GM21360 (cell line): Measurements from ENCODE around the gene MMP11.

ENCODE experiments used
- ATAC-seq: cut with Tn5 transposase; IDR thresholded peaks from one replicate; pipeline ENCODE4 v1.9.1; 2021; ENCODE audit warnings: mild to moderate bottlenecking, moderate library complexity; ENCODE audit not compliant: unreplicated experiment

MMP11 gene

DNA sequence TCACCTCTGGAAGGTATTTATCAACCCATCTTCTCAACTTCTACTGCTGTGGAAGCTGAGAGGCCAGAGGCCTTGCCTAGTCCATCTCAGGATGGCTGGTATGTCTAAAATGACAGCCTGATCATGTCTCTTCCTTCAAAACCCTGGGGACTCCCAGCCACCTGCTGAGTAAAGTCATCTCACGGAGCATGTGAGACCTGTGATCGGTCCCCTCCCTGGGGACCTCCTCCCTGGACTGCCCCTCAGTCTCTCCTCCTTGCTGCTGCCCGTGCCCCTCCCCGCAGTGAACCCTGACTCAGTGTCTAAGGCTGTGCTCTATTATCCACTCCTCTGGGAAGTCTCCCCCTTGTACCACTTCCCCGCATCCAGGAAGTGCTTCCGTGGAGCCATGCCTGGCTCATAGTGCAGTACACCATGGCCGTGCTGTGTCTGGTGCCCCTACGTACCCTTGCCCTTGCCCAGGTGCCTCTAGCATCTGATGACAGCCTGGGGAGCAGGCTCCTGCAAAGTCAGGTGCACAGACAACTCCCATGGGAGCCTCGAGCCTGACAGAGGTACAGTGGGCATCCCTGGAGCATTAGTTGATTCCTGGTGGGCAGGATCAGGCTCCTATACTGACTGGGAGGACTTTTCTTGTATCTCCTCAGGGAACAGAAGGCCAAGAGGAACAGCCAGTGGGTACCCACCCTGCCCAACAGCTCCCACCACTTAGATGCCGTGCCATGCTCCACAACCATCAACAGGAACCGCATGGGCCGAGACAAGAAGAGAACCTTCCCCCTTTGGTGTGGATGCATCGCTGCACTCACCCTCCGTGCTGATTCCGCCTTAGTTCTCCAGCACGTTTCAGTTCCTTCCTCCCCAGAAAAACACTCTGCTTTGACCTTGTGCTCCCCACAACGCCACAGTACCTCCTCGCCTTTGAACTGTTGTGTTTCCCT, 27.9 kb downstream of the MMP11 start:
- peak; percentile 53 for ATAC-seq

GRCh38 chr22:23801238-23801821, 28.7 kb downstream of the MMP11 start:
- ATAC-seq: no peak

GRCh38 chr22:23801886-23802377, 29.3 kb downstream of the MMP11 start:
- ATAC-seq: no peak

GRCh38 chr22:23803001-23803819, 30.6 kb downstream of the MMP11 start:
- ATAC-seq: no peak

GRCh38 chr22:23804781-23805291, 32.2 kb downstream of the MMP11 start:
- ATAC-seq: no peak

DNA sequence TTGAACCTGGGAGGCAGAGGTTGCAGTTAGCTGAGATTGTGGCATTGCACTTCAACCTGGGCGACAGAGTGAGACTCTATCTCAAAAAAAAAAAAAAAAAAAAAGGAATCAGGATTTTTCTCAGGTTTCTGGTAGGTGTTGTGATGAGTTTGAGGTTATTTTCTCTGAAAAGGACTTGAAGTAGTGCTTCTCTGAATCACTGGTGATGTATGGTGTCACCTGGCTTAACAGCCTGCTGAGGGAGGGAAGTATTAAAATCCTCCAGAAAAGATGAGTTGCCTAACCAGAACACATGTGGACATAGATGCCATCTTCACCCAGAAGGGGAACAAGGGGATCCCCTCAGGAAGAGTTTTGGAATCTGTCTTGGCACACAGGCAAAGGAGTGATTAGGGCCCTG, 34.2 kb downstream of the MMP11 start:
- ATAC-seq: no peak

GRCh38 chr22:23812378-23812777, 39.7 kb downstream of the MMP11 start:
- ATAC-seq: no peak

DNA sequence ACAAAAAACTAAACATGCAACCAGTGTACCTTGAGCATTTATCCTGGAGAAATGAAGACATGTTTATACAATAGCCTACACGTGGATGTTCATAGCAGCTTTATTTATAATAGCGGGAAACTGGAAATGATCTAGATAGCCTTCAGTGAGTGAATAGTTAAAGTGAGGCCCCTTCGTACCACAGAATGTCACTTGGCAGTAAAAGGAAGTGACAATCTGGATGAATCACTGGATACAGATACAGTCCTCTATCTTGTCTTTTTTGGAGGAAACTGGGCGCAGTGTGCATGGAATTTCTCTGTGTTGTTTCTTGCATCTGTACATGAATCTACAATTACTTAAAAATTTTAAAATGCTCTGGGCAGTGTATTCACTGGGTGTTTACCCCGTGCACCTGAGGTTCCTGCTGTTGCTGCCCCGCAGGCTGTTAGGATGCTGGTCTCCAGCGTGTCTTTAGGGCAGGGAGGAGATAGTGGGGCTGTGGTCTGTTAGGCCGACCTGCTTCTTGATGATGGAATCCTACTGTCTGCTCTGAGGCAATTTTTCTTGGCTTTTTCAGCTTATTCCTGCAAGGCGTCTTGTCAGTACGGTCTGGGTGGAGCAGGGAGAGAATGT, 43.0 kb downstream of the MMP11 start:
- ATAC-seq: no peak

DNA sequence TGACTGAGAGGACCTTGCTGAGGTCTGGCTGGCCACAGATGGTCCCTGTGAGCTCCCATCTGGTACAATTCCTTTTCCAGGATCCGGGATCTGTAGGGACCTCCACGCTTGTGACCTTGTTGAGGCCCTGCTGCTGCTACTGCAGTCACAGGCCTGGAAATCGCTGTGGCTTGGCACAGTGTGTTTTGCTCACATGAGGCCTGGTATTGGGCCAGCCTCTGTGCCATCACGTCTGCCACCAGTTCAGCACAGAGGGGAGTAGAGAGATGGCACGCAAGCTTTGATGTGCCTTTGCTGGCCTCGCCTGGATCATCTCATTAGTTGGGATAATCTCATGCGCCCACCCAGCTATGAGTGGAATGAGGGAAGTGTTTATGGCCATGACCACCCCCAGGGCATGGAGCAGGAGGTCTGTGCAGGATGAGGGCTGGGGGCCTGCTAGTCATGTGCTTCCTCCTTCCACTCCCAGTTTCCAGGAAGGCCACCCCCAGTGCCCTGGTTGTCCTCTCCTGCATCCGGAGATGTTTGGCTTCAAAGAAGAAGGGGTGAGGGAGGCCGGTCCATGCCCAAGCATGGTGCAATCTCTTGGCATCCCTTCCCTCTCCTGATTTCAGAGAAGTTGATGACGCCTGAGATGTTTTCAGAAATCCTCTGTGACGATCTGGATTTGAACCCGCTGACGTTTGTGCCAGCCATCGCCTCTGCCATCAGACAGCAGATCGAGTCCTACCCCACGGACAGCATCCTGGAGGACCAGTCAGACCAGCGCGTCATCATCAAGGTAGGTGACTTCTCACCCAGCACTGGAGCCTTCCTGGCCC, 43.7 kb downstream of the MMP11 start:
- ATAC-seq: no peak

- no peak for ATAC-seq
These were observed 44.5 kb downstream of the MMP11 start for GRCh38 chr22:23817146-23817545.

GRCh38 chr22:23818541-23818940, 45.9 kb downstream of the MMP11 start:
- no peak for ATAC-seq

DNA sequence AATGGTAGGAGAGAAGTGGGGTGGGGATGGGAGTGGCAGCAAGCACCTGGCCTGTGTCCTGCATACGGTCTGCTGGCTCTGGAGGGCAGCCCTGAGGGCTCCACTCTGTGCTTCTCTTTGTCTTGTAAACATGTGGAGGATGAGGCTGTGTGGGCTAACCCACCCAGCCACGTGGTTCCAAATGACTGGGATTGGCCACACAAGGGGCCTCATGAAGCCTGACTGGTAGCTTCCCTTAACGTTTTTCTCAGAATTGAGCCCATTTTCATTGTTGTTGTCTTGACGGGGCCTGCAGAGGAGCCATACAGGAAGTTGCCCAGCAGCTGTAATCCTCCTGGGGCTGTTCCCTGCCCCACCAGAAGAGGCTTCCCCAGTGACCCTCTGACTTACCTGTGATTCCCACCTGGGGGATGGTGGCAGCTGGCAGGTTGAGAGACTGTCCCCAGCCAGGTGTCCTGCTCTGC, 48.1 kb downstream of the MMP11 start:
- ATAC-seq: no peak

GRCh38 chr22:23822101-23822671, 49.5 kb downstream of the MMP11 start:
- ATAC-seq: no peak

GRCh38 chr22:23823331-23823791, 50.7 kb downstream of the MMP11 start:
- no peak for ATAC-seq

DNA sequence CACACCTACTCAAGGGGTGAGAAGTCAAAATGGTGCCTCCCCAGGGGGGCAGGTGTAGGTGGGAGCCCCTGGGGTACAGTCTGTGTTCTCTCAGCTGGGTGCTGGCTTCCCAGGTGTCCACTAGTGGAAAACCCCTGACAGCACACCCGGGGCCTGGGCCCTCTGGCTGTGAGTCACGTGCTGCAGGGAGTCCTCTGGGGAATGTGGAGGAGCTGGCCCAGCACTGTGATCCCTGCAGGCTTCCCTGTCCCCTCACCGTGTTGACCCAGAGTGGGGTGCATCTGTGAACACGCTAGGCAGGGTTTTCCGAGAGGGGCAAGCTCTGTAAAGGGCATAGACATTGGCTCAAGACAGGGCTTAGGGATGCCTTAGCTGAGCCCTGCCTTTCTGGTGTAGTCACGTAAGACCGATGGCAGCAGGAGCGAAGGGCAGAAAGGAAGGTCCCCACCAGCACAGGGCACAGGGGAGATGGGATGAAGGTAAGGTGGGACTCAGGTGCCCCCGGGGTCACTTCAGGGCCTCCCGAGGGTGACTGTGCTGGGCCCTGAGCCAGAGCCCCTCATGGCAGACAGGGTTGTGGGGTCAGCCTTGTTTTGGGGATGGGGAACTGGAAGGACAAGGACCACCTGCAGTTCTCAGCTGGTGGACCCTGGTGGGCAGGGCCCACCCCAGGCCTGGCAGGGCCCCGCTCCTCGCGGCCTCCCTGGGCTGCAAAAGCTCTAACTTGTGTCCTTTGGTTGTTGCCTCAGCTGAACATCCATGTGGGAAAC, 52.0 kb downstream of the MMP11 start:
- no peak for ATAC-seq

DNA sequence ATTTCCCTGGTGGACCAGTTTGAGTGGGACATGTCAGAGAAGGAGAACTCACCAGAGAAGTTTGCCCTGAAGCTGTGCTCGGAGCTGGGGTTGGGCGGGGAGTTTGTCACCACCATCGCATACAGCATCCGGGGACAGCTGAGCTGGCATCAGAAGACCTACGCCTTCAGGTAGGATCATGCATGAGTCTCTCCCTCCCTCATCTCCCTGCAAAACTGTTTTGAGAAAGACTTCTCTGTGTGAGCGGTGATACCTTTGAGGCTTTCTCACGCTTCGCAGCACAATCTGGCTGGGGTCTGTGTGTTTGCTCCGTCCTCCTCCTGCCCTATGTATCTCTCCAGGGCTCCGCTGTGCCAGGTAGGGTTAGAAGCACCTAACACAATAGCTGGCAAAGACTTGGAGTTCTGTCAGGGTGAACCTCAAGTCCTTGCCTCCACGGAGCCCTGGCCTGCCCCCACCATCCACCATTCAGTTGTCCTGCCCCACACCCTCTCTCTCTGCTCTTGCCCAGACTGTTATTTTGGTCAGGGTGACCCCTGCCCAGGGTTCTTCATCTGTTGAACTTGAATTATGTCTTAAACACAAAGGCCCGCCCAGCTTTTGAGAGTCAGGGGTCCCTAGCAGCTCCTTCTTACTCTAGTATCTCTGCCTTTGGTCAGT, 52.7 kb downstream of the MMP11 start:
- ATAC-seq: no peak

DNA sequence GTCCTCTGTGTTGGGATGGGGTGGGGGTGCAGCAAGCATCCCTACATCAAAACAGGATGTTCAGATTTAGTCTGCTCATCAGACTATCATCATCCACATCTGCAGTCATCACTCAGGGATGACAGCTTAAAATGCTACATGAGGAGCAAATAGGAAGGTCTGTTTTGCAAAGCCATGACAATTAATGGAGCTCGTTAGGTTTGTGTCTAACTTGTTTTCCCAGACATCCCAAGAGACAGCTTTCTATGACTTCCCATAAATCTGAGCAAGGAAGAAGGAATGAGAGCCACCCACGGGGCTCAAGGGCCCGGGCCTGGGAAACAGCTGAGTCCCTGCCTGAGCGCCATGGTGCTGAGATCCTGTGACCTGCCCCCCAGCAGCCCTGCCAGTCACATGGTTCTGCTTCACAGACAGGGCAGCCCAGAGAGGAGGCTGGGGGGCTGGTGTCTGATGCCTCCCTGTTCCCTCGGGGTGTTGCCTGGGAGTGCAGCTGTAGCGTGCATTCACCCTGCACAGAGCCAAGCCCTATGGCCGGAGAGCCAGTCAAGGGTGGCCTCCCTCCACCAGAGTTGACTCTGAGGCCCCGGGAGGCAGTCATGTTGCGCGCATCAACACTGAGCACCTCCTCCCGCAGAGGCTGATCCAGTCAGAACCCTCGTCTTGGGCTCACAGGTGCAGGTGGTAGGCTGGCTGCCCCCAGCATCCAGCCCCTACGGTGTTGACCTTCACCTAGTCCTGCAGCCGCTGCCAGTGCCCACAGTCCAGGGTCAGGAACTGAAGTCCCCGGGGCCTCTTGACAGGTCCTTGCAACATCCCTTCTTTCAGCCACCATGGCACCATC, 54.1 kb downstream of the MMP11 start:
- no peak for ATAC-seq
